Adrenal gland (tissue), 5 donors: Measurements from ENCODE around the gene HECW1.

ENCODE experiments used
- POLR2A ChIP-seq, 2 donors: fragments of 450-650 bp; IDR thresholded peaks; one replicate each; pipeline ENCODE4 v1.6.1; 2017; ENCODE audit warnings: antibody characterized with exemption in 2 of 2, mild to moderate bottlenecking in 2 of 2, moderate library complexity in 1 of 2
- TF ChIP-seq, protein P1 (sequence below), 6 experiments: fragments of 450-650 bp in 4 of 6; fragments of 200-600 bp in 2 of 6; sonication (generic) in 1 of 6; IDR thresholded peaks; 1 replicate in 5 of 6; 2 replicates in 1 of 6; pipeline versions ENCODE4 v1.5.1 to v1.8.0; 2016 to 2021; ENCODE audit warnings: antibody characterized with exemption in 6 of 6, mild to moderate bottlenecking in 2 of 6, moderate library complexity in 1 of 6
- donor health status: DM: no; HTN: no; CAD: no.

GRCh38 chr7:43240565-43240964, 128.1 kb downstream of the HECW1 start:
- TF ChIP-seq, protein P1, sequence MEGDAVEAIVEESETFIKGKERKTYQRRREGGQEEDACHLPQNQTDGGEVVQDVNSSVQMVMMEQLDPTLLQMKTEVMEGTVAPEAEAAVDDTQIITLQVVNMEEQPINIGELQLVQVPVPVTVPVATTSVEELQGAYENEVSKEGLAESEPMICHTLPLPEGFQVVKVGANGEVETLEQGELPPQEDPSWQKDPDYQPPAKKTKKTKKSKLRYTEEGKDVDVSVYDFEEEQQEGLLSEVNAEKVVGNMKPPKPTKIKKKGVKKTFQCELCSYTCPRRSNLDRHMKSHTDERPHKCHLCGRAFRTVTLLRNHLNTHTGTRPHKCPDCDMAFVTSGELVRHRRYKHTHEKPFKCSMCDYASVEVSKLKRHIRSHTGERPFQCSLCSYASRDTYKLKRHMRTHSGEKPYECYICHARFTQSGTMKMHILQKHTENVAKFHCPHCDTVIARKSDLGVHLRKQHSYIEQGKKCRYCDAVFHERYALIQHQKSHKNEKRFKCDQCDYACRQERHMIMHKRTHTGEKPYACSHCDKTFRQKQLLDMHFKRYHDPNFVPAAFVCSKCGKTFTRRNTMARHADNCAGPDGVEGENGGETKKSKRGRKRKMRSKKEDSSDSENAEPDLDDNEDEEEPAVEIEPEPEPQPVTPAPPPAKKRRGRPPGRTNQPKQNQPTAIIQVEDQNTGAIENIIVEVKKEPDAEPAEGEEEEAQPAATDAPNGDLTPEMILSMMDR (IDR thresholded peaks at IDR 0.05): no peak
- TF ChIP-seq POLR2A (IDR thresholded peaks at IDR 0.05): no peak
